ENCODE measurements around the gene TMEM222.

TMEM222 gene

DNA sequence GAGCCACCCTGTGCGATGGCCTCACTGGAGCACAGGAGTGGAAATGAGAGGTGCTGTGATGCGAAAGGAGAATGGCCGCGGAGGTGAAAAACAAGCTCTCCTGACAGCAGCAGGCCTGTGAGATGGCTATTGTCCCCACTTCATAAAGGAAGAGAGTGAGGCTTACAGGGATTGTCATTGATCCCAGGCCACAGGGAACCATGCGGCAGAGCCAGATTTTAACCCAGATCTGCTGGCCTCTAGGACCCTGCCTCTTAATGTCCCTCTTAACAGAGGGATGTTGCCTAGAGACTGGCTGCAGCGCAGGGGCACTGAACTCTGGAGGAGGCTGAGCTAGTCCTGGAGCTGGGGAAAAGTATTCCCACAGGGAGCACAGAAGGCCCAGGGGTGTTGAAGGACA is 16.8 kb downstream of the TMEM222 start:
- no peak overlapping the region for H3K4me3 ChIP-seq (ENCODE audit: low read length)
- no peak overlapping the region for H2AFZ ChIP-seq (ENCODE audit: low read length)
- no peak overlapping the region for H3K4me2 ChIP-seq (ENCODE audit: low read depth, low read length)
- no peak for DNase-seq
- no peaks in the 10 kb centered on the region; the same call in 1 of the 2 replicates for H3K36me3 ChIP-seq (replicated peaks; ENCODE audit: insufficient read depth, low read length)
- H3K4me1 ChIP-seq (ENCODE audit: low read length): peaks cover 13% of the 10 kb centered on the region
- no peaks in the 10 kb centered on the region for H3F3A ChIP-seq (ENCODE audit: insufficient read depth, low read length)
- H3K27ac ChIP-seq (ENCODE audit: low read length): no peak overlapping the region
- no peaks in the 10 kb centered on the region for H3K79me2 ChIP-seq (ENCODE audit: low read length)
- no peaks in the 10 kb centered on the region for H3K27me3 ChIP-seq (replicated peaks; ENCODE audit: insufficient read depth, low read length)
- H3K9me2 ChIP-seq (replicated peaks; ENCODE audit: insufficient read depth, low read length): no peaks in the 10 kb centered on the region
- H3K9me3 ChIP-seq (replicated peaks; ENCODE audit: insufficient read depth, low read length): no peaks in the 10 kb centered on the region
- no peak overlapping the region for H3K9ac ChIP-seq (ENCODE audit: low read length)
- no peaks in the 10 kb centered on the region for H4K20me1 ChIP-seq (ENCODE audit: insufficient read depth, low read length)
- TF ChIP-seq, protein P1, sequence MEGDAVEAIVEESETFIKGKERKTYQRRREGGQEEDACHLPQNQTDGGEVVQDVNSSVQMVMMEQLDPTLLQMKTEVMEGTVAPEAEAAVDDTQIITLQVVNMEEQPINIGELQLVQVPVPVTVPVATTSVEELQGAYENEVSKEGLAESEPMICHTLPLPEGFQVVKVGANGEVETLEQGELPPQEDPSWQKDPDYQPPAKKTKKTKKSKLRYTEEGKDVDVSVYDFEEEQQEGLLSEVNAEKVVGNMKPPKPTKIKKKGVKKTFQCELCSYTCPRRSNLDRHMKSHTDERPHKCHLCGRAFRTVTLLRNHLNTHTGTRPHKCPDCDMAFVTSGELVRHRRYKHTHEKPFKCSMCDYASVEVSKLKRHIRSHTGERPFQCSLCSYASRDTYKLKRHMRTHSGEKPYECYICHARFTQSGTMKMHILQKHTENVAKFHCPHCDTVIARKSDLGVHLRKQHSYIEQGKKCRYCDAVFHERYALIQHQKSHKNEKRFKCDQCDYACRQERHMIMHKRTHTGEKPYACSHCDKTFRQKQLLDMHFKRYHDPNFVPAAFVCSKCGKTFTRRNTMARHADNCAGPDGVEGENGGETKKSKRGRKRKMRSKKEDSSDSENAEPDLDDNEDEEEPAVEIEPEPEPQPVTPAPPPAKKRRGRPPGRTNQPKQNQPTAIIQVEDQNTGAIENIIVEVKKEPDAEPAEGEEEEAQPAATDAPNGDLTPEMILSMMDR (IDR thresholded peaks at IDR 0.05; ENCODE audit: low read length): no peak
- TF ChIP-seq EZH2 (optimal IDR thresholded peaks at IDR 0.05; ENCODE audit: low read depth, low read length): no peak
- no peak for TF ChIP-seq EZH2phosphoT487 (IDR thresholded peaks at IDR 0.05; ENCODE audit: low read length)

DNA sequence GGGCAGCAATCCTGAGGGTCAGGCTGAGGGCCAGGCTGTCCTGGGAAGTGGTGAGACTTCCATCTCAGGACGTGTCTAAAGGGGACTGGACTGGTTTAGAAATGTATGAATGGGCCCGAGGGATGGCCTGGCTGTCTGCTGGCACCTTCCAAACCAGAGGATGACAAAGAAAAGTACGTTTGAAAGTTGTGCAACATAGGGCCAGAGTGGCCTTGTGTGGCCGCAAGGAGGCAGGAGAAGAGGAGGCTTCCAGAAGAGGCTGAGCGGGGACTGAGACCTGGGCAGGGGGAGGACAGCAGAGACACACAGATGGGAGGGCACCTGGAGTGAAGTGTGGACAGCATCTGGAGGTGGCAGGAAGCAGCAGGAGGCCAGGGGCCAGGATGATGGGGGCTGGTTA is 17.2 kb downstream of the TMEM222 start:
- H3K27ac ChIP-seq (ENCODE audit: low read length): no peak overlapping the region
- DNase-seq: no peak
- H3K4me3 ChIP-seq (ENCODE audit: low read length): no peak overlapping the region
- peaks cover 13% of the 10 kb centered on the region for H3K4me1 ChIP-seq (ENCODE audit: low read length)
- no peaks in the 10 kb centered on the region for H3K79me2 ChIP-seq (ENCODE audit: low read length)
- no peak overlapping the region for H3K9ac ChIP-seq (ENCODE audit: low read length)
- no peaks in the 10 kb centered on the region for H3K9me2 ChIP-seq (replicated peaks; ENCODE audit: insufficient read depth, low read length)
- no peaks in the 10 kb centered on the region for H4K20me1 ChIP-seq (ENCODE audit: insufficient read depth, low read length)
- H3K9me3 ChIP-seq (replicated peaks; ENCODE audit: insufficient read depth, low read length): no peaks in the 10 kb centered on the region
- no peak overlapping the region for H3K4me2 ChIP-seq (ENCODE audit: low read depth, low read length)
- H2AFZ ChIP-seq (ENCODE audit: low read length): no peak overlapping the region
- no peaks in the 10 kb centered on the region for H3F3A ChIP-seq (ENCODE audit: insufficient read depth, low read length)
- no peaks in the 10 kb centered on the region for H3K27me3 ChIP-seq (replicated peaks; ENCODE audit: insufficient read depth, low read length)
- no peaks in the 10 kb centered on the region; the same call in 1 of the 2 replicates for H3K36me3 ChIP-seq (replicated peaks; ENCODE audit: insufficient read depth, low read length)
- TF ChIP-seq EZH2 (optimal IDR thresholded peaks at IDR 0.05; ENCODE audit: low read depth, low read length) (no peak), EZH2phosphoT487 (IDR thresholded peaks at IDR 0.05; ENCODE audit: low read length) (no peak)
- TF ChIP-seq, protein P1 (IDR thresholded peaks at IDR 0.05; ENCODE audit: low read length): no peak

DNA sequence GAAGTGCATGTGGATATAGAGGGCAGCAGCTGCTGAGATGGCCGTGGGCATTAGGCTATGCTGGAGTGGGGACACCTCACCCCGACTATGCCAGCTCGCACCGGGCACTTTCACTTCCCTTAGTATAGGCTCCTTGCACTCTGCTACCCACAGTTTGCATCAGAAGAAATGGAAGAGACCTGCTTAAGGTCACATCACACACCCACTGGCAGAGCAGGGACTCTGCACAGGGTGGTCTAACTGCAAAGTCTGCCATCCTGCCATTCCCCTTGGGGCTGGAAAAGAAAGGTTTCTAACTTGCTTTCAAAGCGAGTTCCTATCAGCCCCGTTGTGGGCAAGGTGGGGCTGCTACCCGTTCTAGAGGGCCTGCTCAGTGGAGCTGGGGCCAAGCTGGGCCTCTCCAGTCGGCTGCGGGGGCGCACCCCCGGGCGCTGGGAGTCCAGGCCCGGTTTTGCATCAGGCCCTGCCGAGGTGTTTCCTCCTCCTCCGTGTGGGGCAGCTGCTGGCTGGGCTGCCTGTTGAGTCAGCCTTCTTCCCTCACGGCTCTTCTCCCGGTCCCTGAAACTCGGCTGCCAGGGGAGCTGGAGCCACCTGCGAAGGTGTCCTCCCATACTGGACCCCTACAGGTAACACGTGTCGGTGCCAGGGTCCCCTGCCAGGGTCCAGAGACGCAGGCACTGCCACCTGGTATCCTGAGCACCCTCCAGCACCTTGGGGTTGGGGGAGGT is 19.7 kb downstream of the TMEM222 start, which contains the start of gene SYTL1:
Gene SYTL1 (plus strand): TSS at position 498 of the 728 bp plus-strand sequence. CDS start 3,313 bp downstream, outside the sequence.
- Histone ChIP-seq H3K36me3 (replicated peaks; ENCODE audit: insufficient read depth, low read length) (no peaks in the 10 kb centered on the region), H3F3A (ENCODE audit: insufficient read depth, low read length) (no peaks in the 10 kb centered on the region), H3K79me2 (ENCODE audit: low read length) (no peaks in the 10 kb centered on the region), H3K9ac (ENCODE audit: low read length) (peak within 1 kb of the TSS; percentile 58; the same call in 1 of the 2 replicates), H3K9me2 (replicated peaks; ENCODE audit: insufficient read depth, low read length) (no peaks in the 10 kb centered on the region), H3K27ac (ENCODE audit: low read length) (no peak within 1 kb of the TSS), H3K4me2 (ENCODE audit: low read depth, low read length) (peak within 1 kb of the TSS; percentile 99), H3K9me3 (replicated peaks; ENCODE audit: insufficient read depth, low read length) (no peaks in the 10 kb centered on the region), H3K4me1 (ENCODE audit: low read length) (peaks cover 13% of the 10 kb centered on the region), H3K4me3 (ENCODE audit: low read length) (peak within 1 kb of the TSS; percentile 82), H3K27me3 (replicated peaks; ENCODE audit: insufficient read depth, low read length) (no peaks in the 10 kb centered on the region), H4K20me1 (ENCODE audit: insufficient read depth, low read length) (no peaks in the 10 kb centered on the region), H2AFZ (ENCODE audit: low read length) (peak within 1 kb of the TSS; percentile 97)
- DNase-seq: peak; percentile 66
- TF ChIP-seq EZH2phosphoT487 (IDR thresholded peaks at IDR 0.05; ENCODE audit: low read length) (no peak), EZH2 (optimal IDR thresholded peaks at IDR 0.05; ENCODE audit: low read depth, low read length) (no peak)
- TF ChIP-seq, protein P1 (IDR thresholded peaks at IDR 0.05; ENCODE audit: low read length): no peak

All from MM.1S (cell line).